ENCODE results near the gene C1orf210. TPM values are rescaled to one million over a fixed set of nuclear protein-coding genes. Genes with fewer than 3 reads are reported as not detected.
A peak's percentile ranks its signal among the peaks of the same experiment; 100 is the strongest.

The C1orf210 gene
- total RNA-seq, 3 donors from 2014 or later (not counting 1 experiment from before 2014, with no cell fraction given) = not detected

GRCh38 chr1:43272576-43273571 is 12.5 kb downstream of the C1orf210 start:
- H3K27me3 ChIP-seq (ENCODE audit: control insufficient read depth, insufficient read depth, low read length) = no peaks in the 10 kb centered on the region
- no peak overlapping the region for H3K27ac ChIP-seq (ENCODE audit: low read length)
- Mint-ChIP-seq H3K27ac (no peak overlapping the region), H3K4me1 (peaks cover 26 to 38% of the 10 kb centered on the region in 2 donors), H3K27me3 (ENCODE audit: low read depth in 2 of 2) (peaks cover 0 to 5% of the 10 kb centered on the region in 2 donors), H3K4me3 (no peak overlapping the region), H3K9me3 (no peaks in the 10 kb centered on the region), H3K36me3 (no peaks in the 10 kb centered on the region)
- WGBS (ENCODE audit: insufficient coverage) = 96% methylated on average over 46 of the region's 46 CpGs
- TF ChIP-seq CTCF (IDR thresholded peaks at IDR 0.05) = no peak
- DNase-seq = no peak
- H3K4me1 ChIP-seq (ENCODE audit: control insufficient read depth, insufficient read depth, low read length) = peaks cover 21% of the 10 kb centered on the region
- intact Hi-C loops (cut with micrococcal nuclease) = no loop called here
- H3K36me3 ChIP-seq (ENCODE audit: control insufficient read depth, insufficient read depth, low read length) = no peaks in the 10 kb centered on the region
- H3K9me3 ChIP-seq (ENCODE audit: control insufficient read depth, insufficient read depth, low read length) = no peaks in the 10 kb centered on the region
- no peak overlapping the region for H3K4me3 ChIP-seq (ENCODE audit: low read length)
- no peak for ATAC-seq

GRCh38 chr1:43272161-43272560 is 13.2 kb downstream of the C1orf210 start:
- ATAC-seq (no peak), DNase-seq (no peak)
- Mint-ChIP-seq H3K9me3 (no peaks in the 10 kb centered on the region), H3K4me3 (no peak overlapping the region), H3K36me3 (no peaks in the 10 kb centered on the region), H3K4me1 (peaks cover 26 to 38% of the 10 kb centered on the region in 2 donors), H3K27me3 (ENCODE audit: low read depth in 2 of 2) (peaks cover 0 to 7% of the 10 kb centered on the region in 2 donors), H3K27ac (no peak overlapping the region)
- TF ChIP-seq CTCF (IDR thresholded peaks at IDR 0.05) = no peak
- H3K27ac ChIP-seq (ENCODE audit: low read length) = no peak overlapping the region
- H3K27me3 ChIP-seq (ENCODE audit: control insufficient read depth, insufficient read depth, low read length) = no peaks in the 10 kb centered on the region
- H3K4me1 ChIP-seq (ENCODE audit: control insufficient read depth, insufficient read depth, low read length) = peaks cover 21% of the 10 kb centered on the region
- H3K9me3 ChIP-seq (ENCODE audit: control insufficient read depth, insufficient read depth, low read length) = no peaks in the 10 kb centered on the region
- no peak overlapping the region for H3K4me3 ChIP-seq (ENCODE audit: low read length)
- intact Hi-C loops (cut with micrococcal nuclease) = no loop called here
- no peaks in the 10 kb centered on the region for H3K36me3 ChIP-seq (ENCODE audit: control insufficient read depth, insufficient read depth, low read length)
- WGBS (ENCODE audit: insufficient coverage) = 89% methylated on average over 9 of the region's 9 CpGs

- Histone ChIP-seq H3K27me3 (ENCODE audit: control insufficient read depth, insufficient read depth, low read length) (no peaks in the 10 kb centered on the region), H3K4me1 (ENCODE audit: control insufficient read depth, insufficient read depth, low read length) (peaks cover 21% of the 10 kb centered on the region), H3K4me3 (ENCODE audit: low read length) (no peak overlapping the region), H3K36me3 (ENCODE audit: control insufficient read depth, insufficient read depth, low read length) (no peaks in the 10 kb centered on the region), H3K27ac (ENCODE audit: low read length) (no peak overlapping the region), H3K9me3 (ENCODE audit: control insufficient read depth, insufficient read depth, low read length) (no peaks in the 10 kb centered on the region)
- H3K4me1 Mint-ChIP-seq = peaks cover 26 to 38% of the 10 kb centered on the region in 2 donors
- 84% methylated on average over 12 of the region's 12 CpGs for WGBS (ENCODE audit: insufficient coverage)
- peak overlapping the region in 1 of 2 donors; percentile 31 for H3K27ac Mint-ChIP-seq
- peak overlapping the region; percentile 78 for H3K4me3 Mint-ChIP-seq
- no peak for TF ChIP-seq CTCF (IDR thresholded peaks at IDR 0.05)
- H3K36me3 Mint-ChIP-seq = no peaks in the 10 kb centered on the region
- DNase-seq (no peak), ATAC-seq (no peak)
- peaks cover 0 to 7% of the 10 kb centered on the region in 2 donors for H3K27me3 Mint-ChIP-seq (ENCODE audit: low read depth in 2 of 2)
- H3K9me3 Mint-ChIP-seq = no peaks in the 10 kb centered on the region
- intact Hi-C loops (cut with micrococcal nuclease) = no loop called here
These were observed 13.9 kb downstream of the C1orf210 start for GRCh38 chr1:43271186-43272118.

All from natural killer cell (primary cell).